ENCODE measurements around the gene RAD18.
A peak's percentile ranks its signal among the peaks of the same experiment; 100 is the strongest.

The RAD18 gene

GRCh38 chr3:8845641-8846040, 117.6 kb downstream of the RAD18 start:
- no peak for DNase-seq (ENCODE audit: low read depth)
- no peak overlapping the region for H3K4me3 ChIP-seq (ENCODE audit: low read depth, low read length)

- DNase-seq (ENCODE audit: low read depth): no peak
- H3K4me3 ChIP-seq (ENCODE audit: low read depth, low read length): no peak overlapping the region
These were observed 119.9 kb downstream of the RAD18 start for GRCh38 chr3:8843347-8843746.

- no peak for DNase-seq (ENCODE audit: low read depth)
- no peak overlapping the region for H3K4me3 ChIP-seq (ENCODE audit: low read depth, low read length)
These were observed 121.0 kb downstream of the RAD18 start for GRCh38 chr3:8842293-8842692.

GRCh38 chr3:8841472-8841871, 121.8 kb downstream of the RAD18 start:
- no peak for DNase-seq (ENCODE audit: low read depth)
- H3K4me3 ChIP-seq (ENCODE audit: low read depth, low read length): no peak overlapping the region

- no peak overlapping the region for H3K4me3 ChIP-seq (ENCODE audit: low read depth, low read length)
- DNase-seq (ENCODE audit: low read depth): no peak
These were observed 122.7 kb downstream of the RAD18 start for GRCh38 chr3:8840556-8840955.

- no peak overlapping the region for H3K4me3 ChIP-seq (ENCODE audit: low read depth, low read length)
- DNase-seq (ENCODE audit: low read depth): no peak
These were observed 123.5 kb downstream of the RAD18 start for GRCh38 chr3:8839607-8840325.

- no peak for DNase-seq (ENCODE audit: low read depth)
- H3K4me3 ChIP-seq (ENCODE audit: low read depth, low read length): no peak overlapping the region
These were observed 124.4 kb downstream of the RAD18 start for GRCh38 chr3:8838765-8839423.

GRCh38 chr3:8838234-8838633, 125.0 kb downstream of the RAD18 start:
- no peak for DNase-seq (ENCODE audit: low read depth)
- H3K4me3 ChIP-seq (ENCODE audit: low read depth, low read length): no peak overlapping the region

GRCh38 chr3:8837162-8837561, 126.1 kb downstream of the RAD18 start:
- DNase-seq (ENCODE audit: low read depth): peak; percentile 88
- H3K4me3 ChIP-seq (ENCODE audit: low read depth, low read length): no peak overlapping the region

GRCh38 chr3:8836096-8836495, 127.2 kb downstream of the RAD18 start:
- H3K4me3 ChIP-seq (ENCODE audit: low read depth, low read length): no peak overlapping the region
- no peak for DNase-seq (ENCODE audit: low read depth)

GRCh38 chr3:8835385-8835784, 127.9 kb downstream of the RAD18 start:
- no peak for DNase-seq (ENCODE audit: low read depth)
- H3K4me3 ChIP-seq (ENCODE audit: low read depth, low read length): no peak overlapping the region

- DNase-seq (ENCODE audit: low read depth): no peak
- no peak overlapping the region for H3K4me3 ChIP-seq (ENCODE audit: low read depth, low read length)
These were observed 128.3 kb downstream of the RAD18 start for GRCh38 chr3:8834974-8835373.

- no peak overlapping the region for H3K4me3 ChIP-seq (ENCODE audit: low read depth, low read length)
- DNase-seq (ENCODE audit: low read depth): no peak
These were observed 135.6 kb downstream of the RAD18 start for GRCh38 chr3:8827641-8828040.
